ENCODE data around the gene GJA9.

GJA9 gene

GRCh38 chr1:38908821-38909220, 27.4 kb upstream of the GJA9 start:
- H3K79me2 ChIP-seq (ENCODE audit: insufficient read depth, low read length), result no peaks in the 10 kb centered on the region
- H2AFZ ChIP-seq (ENCODE audit: low read depth, low read length), result no peak overlapping the region
- no peaks in the 10 kb centered on the region for H3K4me1 ChIP-seq (ENCODE audit: insufficient read depth, low read length)
- H3K27ac ChIP-seq (ENCODE audit: low read length), result no peak overlapping the region
- DNase-seq (no peak), ATAC-seq (ENCODE audit: insufficient read depth, low read depth) (no peak)
- no peaks in the 10 kb centered on the region for H3K36me3 ChIP-seq (ENCODE audit: insufficient read depth, low read length)
- H3K27me3 ChIP-seq (ENCODE audit: insufficient read depth, low read length, poor library complexity), result no peaks in the 10 kb centered on the region
- H3K4me3 ChIP-seq (ENCODE audit: low read depth in 1 of 2, low read length in 2 of 2), result no peak overlapping the region
- H3K9me3 ChIP-seq (ENCODE audit: insufficient read depth, low read length, severe bottlenecking), result peaks cover 2% of the 10 kb centered on the region
- no peaks in the 10 kb centered on the region for H4K20me1 ChIP-seq (ENCODE audit: insufficient read depth, low read length)
- no peak overlapping the region for H3K4me2 ChIP-seq (ENCODE audit: insufficient read depth, low read length)
- no peak overlapping the region for H3K9ac ChIP-seq (ENCODE audit: low read depth, low read length)
- no peak for TF ChIP-seq EZH2 (IDR thresholded peaks at IDR 0.05; ENCODE audit: borderline replicate concordance, low read depth, low read length, severe bottlenecking)
- TF ChIP-seq CTCF (IDR thresholded peaks at IDR 0.05; ENCODE audit: borderline replicate concordance, extremely low read depth, low read length, poor library complexity, severe bottlenecking), result no peak

GRCh38 chr1:38905985-38906384, 24.6 kb upstream of the GJA9 start:
- Histone ChIP-seq H3K4me3 (ENCODE audit: low read depth in 1 of 2, low read length in 2 of 2) (no peak overlapping the region), H3K9ac (ENCODE audit: low read depth, low read length) (no peak overlapping the region), H3K27me3 (ENCODE audit: insufficient read depth, low read length, poor library complexity) (no peaks in the 10 kb centered on the region), H3K27ac (ENCODE audit: low read length) (no peak overlapping the region), H3K4me1 (ENCODE audit: insufficient read depth, low read length) (no peaks in the 10 kb centered on the region), H3K9me3 (ENCODE audit: insufficient read depth, low read length, severe bottlenecking) (peaks cover 2% of the 10 kb centered on the region), H3K4me2 (ENCODE audit: insufficient read depth, low read length) (no peak overlapping the region), H4K20me1 (ENCODE audit: insufficient read depth, low read length) (no peaks in the 10 kb centered on the region), H3K36me3 (ENCODE audit: insufficient read depth, low read length) (no peaks in the 10 kb centered on the region), H3K79me2 (ENCODE audit: insufficient read depth, low read length) (no peaks in the 10 kb centered on the region), H2AFZ (ENCODE audit: low read depth, low read length) (no peak overlapping the region)
- ATAC-seq (ENCODE audit: insufficient read depth, low read depth) (no peak), DNase-seq (no peak)
- TF ChIP-seq CTCF (IDR thresholded peaks at IDR 0.05; ENCODE audit: borderline replicate concordance, extremely low read depth, low read length, poor library complexity, severe bottlenecking), result no peak
- TF ChIP-seq EZH2 (IDR thresholded peaks at IDR 0.05; ENCODE audit: borderline replicate concordance, low read depth, low read length, severe bottlenecking), result no peak

- ATAC-seq (ENCODE audit: insufficient read depth, low read depth), result no peak
- Histone ChIP-seq H2AFZ (ENCODE audit: low read depth, low read length) (no peak overlapping the region), H3K4me1 (ENCODE audit: insufficient read depth, low read length) (no peaks in the 10 kb centered on the region), H3K27ac (ENCODE audit: low read length) (no peak overlapping the region), H3K27me3 (ENCODE audit: insufficient read depth, low read length, poor library complexity) (no peaks in the 10 kb centered on the region), H3K9ac (ENCODE audit: low read depth, low read length) (no peak overlapping the region), H3K36me3 (ENCODE audit: insufficient read depth, low read length) (no peaks in the 10 kb centered on the region), H4K20me1 (ENCODE audit: insufficient read depth, low read length) (no peaks in the 10 kb centered on the region), H3K79me2 (ENCODE audit: insufficient read depth, low read length) (no peaks in the 10 kb centered on the region), H3K4me3 (ENCODE audit: low read depth in 1 of 2, low read length in 2 of 2) (no peak overlapping the region), H3K9me3 (ENCODE audit: insufficient read depth, low read length, severe bottlenecking) (no peaks in the 10 kb centered on the region), H3K4me2 (ENCODE audit: insufficient read depth, low read length) (no peak overlapping the region)
- TF ChIP-seq CTCF (IDR thresholded peaks at IDR 0.05; ENCODE audit: borderline replicate concordance, extremely low read depth, low read length, poor library complexity, severe bottlenecking), result no peak
- no peak for TF ChIP-seq EZH2 (IDR thresholded peaks at IDR 0.05; ENCODE audit: borderline replicate concordance, low read depth, low read length, severe bottlenecking)
- DNase-seq, result no peak
Observed at GRCh38 chr1:38899560-38899959, 18.2 kb upstream of the GJA9 start.

GRCh38 chr1:38898653-38899230, 17.4 kb upstream of the GJA9 start:
- H3K36me3 ChIP-seq (ENCODE audit: insufficient read depth, low read length), result no peaks in the 10 kb centered on the region
- H3K4me2 ChIP-seq (ENCODE audit: insufficient read depth, low read length), result no peak overlapping the region
- no peak for DNase-seq
- no peaks in the 10 kb centered on the region for H3K27me3 ChIP-seq (ENCODE audit: insufficient read depth, low read length, poor library complexity)
- H3K79me2 ChIP-seq (ENCODE audit: insufficient read depth, low read length), result no peaks in the 10 kb centered on the region
- H3K4me1 ChIP-seq (ENCODE audit: insufficient read depth, low read length), result no peaks in the 10 kb centered on the region
- no peak for ATAC-seq (ENCODE audit: insufficient read depth, low read depth)
- H3K9ac ChIP-seq (ENCODE audit: low read depth, low read length), result no peak overlapping the region
- H3K27ac ChIP-seq (ENCODE audit: low read length), result no peak overlapping the region
- H2AFZ ChIP-seq (ENCODE audit: low read depth, low read length), result no peak overlapping the region
- H3K4me3 ChIP-seq (ENCODE audit: low read depth in 1 of 2, low read length in 2 of 2), result no peak overlapping the region
- H3K9me3 ChIP-seq (ENCODE audit: insufficient read depth, low read length, severe bottlenecking), result no peaks in the 10 kb centered on the region
- TF ChIP-seq CTCF (IDR thresholded peaks at IDR 0.05; ENCODE audit: borderline replicate concordance, extremely low read depth, low read length, poor library complexity, severe bottlenecking) (no peak), EZH2 (IDR thresholded peaks at IDR 0.05; ENCODE audit: borderline replicate concordance, low read depth, low read length, severe bottlenecking) (no peak)
- no peaks in the 10 kb centered on the region for H4K20me1 ChIP-seq (ENCODE audit: insufficient read depth, low read length)
